Vagina (tissue), 2 donors: ENCODE data around the gene DUSP15.

ENCODE experiments used
- CTCF ChIP-seq, 3 experiments: fragments of 450-650 bp in 2 of 3; fragments of 200-600 bp in 1 of 3; sonication (generic) in 1 of 3; IDR thresholded peaks; one replicate each; pipeline ENCODE4 v1.5.1; 2017 to 2019; ENCODE audit warnings: antibody characterized with exemption in 3 of 3, mild to moderate bottlenecking in 2 of 3, moderate library complexity in 2 of 3
- POLR2A ChIP-seq, 2 donors: fragments of 450-650 bp; IDR thresholded peaks; one replicate each; pipeline ENCODE4 v1.6.1; 2017; ENCODE audit warnings: antibody characterized with exemption in 2 of 2, mild to moderate bottlenecking in 2 of 2, moderate library complexity in 2 of 2

DNA sequence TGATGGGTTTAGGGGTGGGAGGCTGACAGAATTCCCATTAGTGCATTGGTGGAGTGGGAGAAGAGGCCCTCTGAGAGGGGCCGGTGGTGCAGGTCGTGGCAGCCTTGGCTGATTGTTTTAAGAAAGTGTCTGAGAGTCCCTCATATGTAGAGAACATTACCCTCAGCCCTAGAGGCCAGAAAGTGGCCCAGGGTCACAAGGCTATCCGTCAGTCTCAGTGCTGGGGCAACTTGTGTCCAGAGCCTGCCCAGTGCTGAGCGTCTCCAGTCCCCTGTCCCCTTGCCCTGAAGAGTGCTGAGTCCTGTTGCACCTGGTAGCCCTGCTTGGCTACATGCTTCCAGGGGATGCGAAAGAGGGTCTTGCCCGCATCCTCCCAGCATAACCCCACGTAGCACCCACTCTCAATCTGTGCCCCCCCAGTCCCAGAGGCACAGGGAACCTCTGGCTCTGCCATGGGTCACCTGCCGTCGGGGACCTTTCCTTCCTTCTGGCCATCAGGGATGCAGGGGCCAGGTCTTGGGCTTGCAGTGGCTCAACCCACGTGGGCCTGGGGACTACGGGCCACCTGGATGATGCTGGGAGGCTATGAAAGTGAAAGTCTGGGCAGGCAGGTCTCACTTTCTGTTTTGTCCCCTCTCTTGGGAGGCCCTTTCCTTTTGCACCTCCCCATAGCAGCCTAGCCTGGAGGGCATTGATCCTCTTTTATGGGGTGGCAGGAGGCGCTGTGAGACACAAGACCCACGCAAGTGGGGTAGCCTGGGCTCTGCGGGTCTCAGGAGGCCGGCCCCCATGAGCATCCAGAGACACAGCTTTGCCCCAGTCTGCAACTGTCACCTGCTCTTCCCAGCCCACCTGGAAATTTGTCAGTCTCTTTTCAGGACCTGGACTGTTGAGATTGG lies 12.2 kb downstream of the DUSP15 start:
- TF ChIP-seq POLR2A (IDR thresholded peaks at IDR 0.05) (no peak), CTCF (IDR thresholded peaks at IDR 0.05) (no peak)
